Naive thymus-derived CD4-positive, alpha-beta T cell (primary cell): ENCODE results near the gene JAM3. TPM values are rescaled to one million over a fixed set of nuclear protein-coding genes. Genes with fewer than 3 reads are reported as not detected.

Experiments used
- ATAC-seq: fragments of 150-1000 bp; cut with Tn5 transposase; 2 replicates; pipeline ENCODE4 v1.10.0; 2021; ENCODE audit warnings: mild to moderate bottlenecking, moderate library complexity
- CTCF ChIA-PET: fragments of 350-600 bp; sonication (Branson Sonifier 250); formaldehyde crosslinking; loops from one replicate; lab custom pipeline; 2021; ENCODE audit warnings: antibody characterized with exemption; lab: Charles Lee
- POLR2A ChIA-PET: fragments of 350-600 bp; sonication (Branson Sonifier 250); formaldehyde crosslinking; loops from one replicate; lab custom pipeline; 2021; ENCODE audit warnings: antibody characterized with exemption, inconsistent platforms; lab: Charles Lee
- DNase-seq, 9 donors: peaks; one replicate each; pipeline versions ENCODE4 v3.0.0 to v3.0.0-alpha.2; 2020 to 2022; ENCODE audit warnings: mixed read lengths in 1 of 9
- H3K27ac ChIP-seq: one replicate; pipeline ENCODE4 v1.7.0; 2013; ENCODE audit warnings: mild to moderate bottlenecking, low read depth, low read length, moderate library complexity
- H3K27me3 ChIP-seq, 2 donors: one replicate each; pipeline ENCODE4 v1.7.0; 2013; ENCODE audit warnings: low read length in 2 of 2, mild to moderate bottlenecking in 2 of 2, moderate library complexity in 2 of 2; ENCODE audit not compliant: control insufficient read depth in 2 of 2, insufficient read depth in 2 of 2
- H3K36me3 ChIP-seq, 3 experiments: 1 replicate in 2 of 3; 2 replicates in 1 of 3; pipeline ENCODE4 v1.7.0; 2013; ENCODE audit warnings: low read length in 3 of 3, mild to moderate bottlenecking in 3 of 3, moderate library complexity in 1 of 3; ENCODE audit not compliant: insufficient read depth in 3 of 3, control insufficient read depth in 2 of 3
- H3K4me1 ChIP-seq, 2 donors: one replicate each; pipeline ENCODE4 v1.7.0; 2013; ENCODE audit warnings: low read length in 2 of 2, mild to moderate bottlenecking in 2 of 2, moderate library complexity in 1 of 2; ENCODE audit not compliant: control insufficient read depth in 2 of 2, insufficient read depth in 2 of 2
- H3K4me3 ChIP-seq: 2 replicates; pipeline ENCODE4 v1.7.0; 2013; ENCODE audit warnings: mild to moderate bottlenecking, low read length
- H3K9me3 ChIP-seq, 3 experiments: 1 replicate in 2 of 3; 2 replicates in 1 of 3; pipeline ENCODE4 v1.7.0; 2013; ENCODE audit warnings: low read length in 3 of 3; ENCODE audit not compliant: control insufficient read depth in 2 of 3
- H3K27ac Mint-ChIP-seq, 9 donors: one replicate each; pipeline ENCODE4 v1.8.0; 2020 to 2022; ENCODE audit warnings: mixed read lengths in 9 of 9, mild to moderate bottlenecking in 8 of 9, moderate library complexity in 5 of 9, inconsistent platforms in 2 of 9
- H3K27me3 Mint-ChIP-seq, 5 donors: one replicate each; pipeline ENCODE4 v1.8.0; 2021 to 2022; ENCODE audit warnings: mixed read lengths in 5 of 5, mild to moderate bottlenecking in 1 of 5
- H3K36me3 Mint-ChIP-seq, 5 donors: one replicate each; pipeline ENCODE4 v1.8.0; 2020 to 2022; ENCODE audit warnings: mixed read lengths in 5 of 5, mild to moderate bottlenecking in 3 of 5, inconsistent platforms in 1 of 5
- H3K4me1 Mint-ChIP-seq, 7 donors: one replicate each; pipeline ENCODE4 v1.8.0; 2020 to 2022; ENCODE audit warnings: mixed read lengths in 7 of 7, mild to moderate bottlenecking in 3 of 7, inconsistent platforms in 1 of 7
- H3K4me3 Mint-ChIP-seq, 10 donors: one replicate each; pipeline ENCODE4 v1.8.0; 2020 to 2022; ENCODE audit warnings: mild to moderate bottlenecking in 10 of 10, mixed read lengths in 10 of 10, moderate library complexity in 6 of 10, inconsistent platforms in 2 of 10
- H3K9me3 Mint-ChIP-seq, 11 donors: one replicate each; pipeline ENCODE4 v1.8.0; 2020 to 2022; ENCODE audit warnings: mixed read lengths in 11 of 11, mild to moderate bottlenecking in 4 of 11, inconsistent platforms in 1 of 11, moderate library complexity in 1 of 11
- intact Hi-C, 2 donors: fragments of 100-400 bp; cut with micrococcal nuclease; formaldehyde crosslinking; loops; one replicate each; pipeline ENCODE4 v1.15.1; 2023
- polyA plus RNA-seq, 2 donors: library from polyadenylated mRNA; unstranded; fragments of 300-500 nt; fragmentation: Illumina TruSeq; gene quantifications; one replicate each; pipeline ENCODE4 v1.2.3, GENCODE V29; 2021
- total RNA-seq, 6 experiments: library from RNA in 5 of 6; stranded (reverse) in 5 of 6; gene quantifications; 1 replicate in 5 of 6; 2 replicates in 1 of 6; pipeline ENCODE4 v1.2.3 and lab custom pipeline; 2021 to 2026

Gene JAM3
- total and polyA plus RNA-seq, 7 experiments from 2014 or later: 4.8 to 8.2 (median 6.0) TPM

DNA sequence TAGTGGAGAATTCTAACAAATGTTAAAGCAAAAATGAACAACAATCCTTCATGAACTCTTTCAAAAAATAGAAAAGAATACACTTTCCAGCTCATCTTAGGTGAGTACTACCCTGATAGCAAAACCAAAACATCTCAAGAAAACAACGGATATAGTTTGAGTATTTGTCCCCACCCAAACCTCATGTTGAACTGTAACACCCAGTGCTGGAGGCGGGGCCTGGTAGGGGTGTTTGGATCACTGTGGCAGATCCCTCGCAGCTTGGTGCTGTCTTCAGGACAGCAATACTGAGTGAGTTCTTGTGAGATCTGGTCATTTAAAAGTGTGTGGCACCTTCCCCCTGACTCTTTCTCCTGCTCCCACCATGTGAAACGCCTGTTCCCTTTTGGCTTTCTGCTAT, 127.9 kb downstream of the JAM3 start:
- CTCF ChIA-PET: no interaction called here
- no peaks in the 10 kb centered on the region for H3K27me3 ChIP-seq
- H3K36me3 Mint-ChIP-seq: peaks cover 29 to 70% (median 40%) of the 10 kb centered on the region in 5 donors
- POLR2A ChIA-PET: no interaction called here
- peak overlapping the region in 4 of 9 donors; percentile 11 to 64 (median 34) for H3K27ac Mint-ChIP-seq
- H3K4me3 Mint-ChIP-seq: no peak overlapping the region
- H3K4me3 ChIP-seq: no peak overlapping the region
- no peaks in the 10 kb centered on the region for H3K4me1 ChIP-seq
- ATAC-seq (peak; percentile 47), DNase-seq (no peak)
- H3K9me3 ChIP-seq: no peaks in the 10 kb centered on the region
- intact Hi-C loops: no loop called here
- H3K27ac ChIP-seq: no peak overlapping the region
- no peaks in the 10 kb centered on the region for H3K9me3 Mint-ChIP-seq
- peaks cover 0 to 55% (median 10%) of the 10 kb centered on the region in 3 experiments for H3K36me3 ChIP-seq
- H3K4me1 Mint-ChIP-seq: peaks cover 0 to 9% (median 0%) of the 10 kb centered on the region in 7 donors
- H3K27me3 Mint-ChIP-seq: no peaks in the 10 kb centered on the region

DNA sequence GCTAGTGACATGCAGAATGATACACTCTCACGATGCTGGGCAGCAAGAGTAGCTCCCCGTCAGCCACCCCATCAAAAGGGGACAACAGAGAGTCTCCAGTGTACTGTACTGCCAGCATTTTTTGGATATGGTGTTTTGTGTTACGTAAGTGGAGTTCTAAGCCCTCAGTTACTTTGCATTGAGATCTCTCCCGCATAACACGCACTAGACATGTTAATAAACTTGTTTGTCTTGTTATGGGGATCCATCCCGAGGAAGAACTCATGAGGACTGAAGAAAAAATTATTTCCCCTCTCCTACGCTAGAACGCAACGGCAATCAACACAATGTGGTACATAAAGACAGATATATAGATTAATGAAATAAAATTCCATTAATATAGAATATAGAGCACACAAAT, 130.7 kb downstream of the JAM3 start:
- DNase-seq: no peak
- Histone ChIP-seq H3K27me3 (no peaks in the 10 kb centered on the region), H3K4me1 (no peaks in the 10 kb centered on the region), H3K36me3 (peaks cover 0 to 57% (median 7%) of the 10 kb centered on the region in 3 experiments), H3K4me3 (no peak overlapping the region), H3K27ac (no peak overlapping the region), H3K9me3 (no peaks in the 10 kb centered on the region)
- Mint-ChIP-seq H3K27ac (no peak overlapping the region), H3K9me3 (no peaks in the 10 kb centered on the region), H3K4me1 (peaks cover 0 to 9% (median 0%) of the 10 kb centered on the region in 7 donors), H3K36me3 (peaks cover 27 to 78% (median 44%) of the 10 kb centered on the region in 5 donors), H3K4me3 (no peak overlapping the region), H3K27me3 (no peaks in the 10 kb centered on the region)
- POLR2A ChIA-PET: no interaction called here
- CTCF ChIA-PET: no interaction called here
- intact Hi-C loops: no loop called here
- ATAC-seq: no peak

DNA sequence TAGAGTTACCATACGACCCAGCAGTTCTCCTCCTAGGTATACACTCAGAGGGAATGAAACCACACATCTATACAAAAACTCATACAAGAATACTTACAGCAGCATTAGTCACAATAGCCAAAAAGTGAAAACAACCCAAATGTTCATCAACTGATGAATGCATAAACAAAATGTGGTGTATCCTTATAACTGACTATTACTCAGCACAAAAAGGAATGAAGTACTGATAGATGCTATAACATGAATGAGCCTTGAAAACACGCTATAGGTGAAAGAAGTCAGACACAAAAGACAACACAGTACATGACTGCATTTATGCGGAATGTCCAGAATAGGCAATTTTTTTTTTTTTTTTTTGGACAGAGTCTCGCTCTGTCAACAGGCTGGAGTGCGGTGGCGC, 131.8 kb downstream of the JAM3 start:
- Mint-ChIP-seq H3K4me3 (no peak overlapping the region), H3K9me3 (no peaks in the 10 kb centered on the region), H3K4me1 (peaks cover 0 to 9% (median 0%) of the 10 kb centered on the region in 7 donors), H3K27me3 (no peaks in the 10 kb centered on the region), H3K36me3 (peaks cover 31 to 79% (median 46%) of the 10 kb centered on the region in 5 donors), H3K27ac (no peak overlapping the region)
- intact Hi-C loops: no loop called here
- H3K36me3 ChIP-seq: peaks cover 0 to 54% (median 10%) of the 10 kb centered on the region in 3 experiments
- no peaks in the 10 kb centered on the region for H3K4me1 ChIP-seq
- H3K27me3 ChIP-seq: no peaks in the 10 kb centered on the region
- no peak for ATAC-seq
- H3K27ac ChIP-seq: no peak overlapping the region
- ChIA-PET CTCF (no interaction called here), POLR2A (no interaction called here)
- DNase-seq: no peak
- no peaks in the 10 kb centered on the region for H3K9me3 ChIP-seq
- no peak overlapping the region for H3K4me3 ChIP-seq

Other genes starting within 250 kb of the JAM3 start
- gene SPATA19, start 223.6 kb upstream of the JAM3 start, total RNA-seq: not detected
- gene SPATA19, start 223.6 kb upstream of the JAM3 start, polyA plus RNA-seq: not detected
- gene IGSF9B, start 112.1 kb upstream of the JAM3 start, total RNA-seq: 100 to 1,000 TPM in 1 of 5 experiments, 10 to 100 TPM in 4; 17.6 to 155 (median 24.1) TPM
- gene IGSF9B, start 112.1 kb upstream of the JAM3 start, polyA plus RNA-seq: 1 to 10 TPM; 1.2 to 2.3 TPM
- 10 to 100 TPM; 31.5 to 90.9 (median 40.3) TPM for gene NCAPD3, start 154.9 kb downstream of the JAM3 start, total RNA-seq
- 10 to 100 TPM; 16.3 to 18.7 TPM for gene NCAPD3, start 154.9 kb downstream of the JAM3 start, polyA plus RNA-seq
- gene VPS26B, start 155.6 kb downstream of the JAM3 start, total RNA-seq: 10 to 100 TPM; 50.9 to 69.2 (median 61.8) TPM
- 10 to 100 TPM; 42.6 to 59.1 TPM for gene VPS26B, start 155.6 kb downstream of the JAM3 start, polyA plus RNA-seq
- gene THYN1, start 184.3 kb downstream of the JAM3 start, total RNA-seq: 10 to 100 TPM; 34.4 to 67.7 (median 62.5) TPM
- 100 to 1,000 TPM; 153 to 166 TPM for gene THYN1, start 184.3 kb downstream of the JAM3 start, polyA plus RNA-seq
- gene ACAD8, start 184.5 kb downstream of the JAM3 start, total RNA-seq: 10 to 100 TPM; 18.5 to 40.2 (median 26.1) TPM
- gene ACAD8, start 184.5 kb downstream of the JAM3 start, polyA plus RNA-seq: 10 to 100 TPM; 21.1 to 23.8 TPM
- 10 to 100 TPM in 1 of 5 experiments, 1 to 10 TPM in 4; 1.0 to 11.4 (median 2.5) TPM for gene GLB1L3, start 207.3 kb downstream of the JAM3 start, total RNA-seq
- 1 to 10 TPM; 2.4 to 2.8 TPM for gene GLB1L3, start 207.3 kb downstream of the JAM3 start, polyA plus RNA-seq